Suppressor macrophage treated with lipopolysaccharide for 1 hour (primary cell): ENCODE measurements around the gene TM2D1.
"Not testable (repeated sequence)": the region's sequence is repeated elsewhere in the genome, so short reads cannot be mapped to it uniquely, and the experiment has no call there.

Experiments used
- DNase-seq, 3 donors: peaks; one replicate each; pipeline ENCODE4 v3.0.0-alpha.2; 2020 to 2022

TM2D1 gene

GRCh38 chr1:61711969-61712368, 13.0 kb downstream of the TM2D1 start:
- no peak for DNase-seq

GRCh38 chr1:61711257-61711656, 13.7 kb downstream of the TM2D1 start:
- not testable (repeated sequence) for DNase-seq

GRCh38 chr1:61709908-61710289, 15.0 kb downstream of the TM2D1 start:
- DNase-seq = no peak

- DNase-seq = no peak
These were observed 15.7 kb downstream of the TM2D1 start for GRCh38 chr1:61708953-61709907.

- no peak for DNase-seq
These were observed 24.8 kb downstream of the TM2D1 start for GRCh38 chr1:61699911-61700851.

- DNase-seq = no peak
These were observed 32.7 kb downstream of the TM2D1 start for GRCh38 chr1:61692155-61692800.

GRCh38 chr1:61687901-61688300, 37.0 kb downstream of the TM2D1 start:
- DNase-seq = no peak

GRCh38 chr1:61682891-61683290, 42.0 kb downstream of the TM2D1 start:
- DNase-seq = no peak

GRCh38 chr1:61680500-61680899, 44.4 kb downstream of the TM2D1 start:
- DNase-seq = no peak

GRCh38 chr1:61676881-61677280, 48.1 kb downstream of the TM2D1 start:
- not testable (repeated sequence) for DNase-seq

- peak in 1 of 3 donors; percentile 6 for DNase-seq
These were observed 50.7 kb downstream of the TM2D1 start for GRCh38 chr1:61674221-61674620.

GRCh38 chr1:61672376-61672775, 52.6 kb downstream of the TM2D1 start:
- DNase-seq = no peak

- no peak for DNase-seq
These were observed 54.5 kb downstream of the TM2D1 start for GRCh38 chr1:61670445-61670844.

GRCh38 chr1:61670016-61670415, 54.9 kb downstream of the TM2D1 start:
- DNase-seq = peak; percentile 58 to 71 (median 62)

GRCh38 chr1:61659061-61659460, 65.9 kb downstream of the TM2D1 start:
- no peak for DNase-seq

GRCh38 chr1:61655453-61655852, 69.5 kb downstream of the TM2D1 start:
- DNase-seq = no peak

- DNase-seq = no peak
These were observed 70.9 kb downstream of the TM2D1 start for GRCh38 chr1:61654067-61654466.

- DNase-seq = no peak
These were observed 75.8 kb downstream of the TM2D1 start for GRCh38 chr1:61648983-61649742.

- DNase-seq = no peak
These were observed 77.8 kb downstream of the TM2D1 start for GRCh38 chr1:61647142-61647541.

- no peak for DNase-seq
These were observed 79.5 kb downstream of the TM2D1 start for GRCh38 chr1:61645476-61645875.

GRCh38 chr1:61644303-61644702, 80.6 kb downstream of the TM2D1 start:
- no peak for DNase-seq
